ENCODE results near the gene PPIL6. TPM values are rescaled to one million over a fixed set of nuclear protein-coding genes. Genes with fewer than 3 reads are reported as not detected.

Gene PPIL6
- total RNA-seq, 4 donors from 2014 or later = 2.2 to 9.2 (median 5.5) TPM

DNA sequence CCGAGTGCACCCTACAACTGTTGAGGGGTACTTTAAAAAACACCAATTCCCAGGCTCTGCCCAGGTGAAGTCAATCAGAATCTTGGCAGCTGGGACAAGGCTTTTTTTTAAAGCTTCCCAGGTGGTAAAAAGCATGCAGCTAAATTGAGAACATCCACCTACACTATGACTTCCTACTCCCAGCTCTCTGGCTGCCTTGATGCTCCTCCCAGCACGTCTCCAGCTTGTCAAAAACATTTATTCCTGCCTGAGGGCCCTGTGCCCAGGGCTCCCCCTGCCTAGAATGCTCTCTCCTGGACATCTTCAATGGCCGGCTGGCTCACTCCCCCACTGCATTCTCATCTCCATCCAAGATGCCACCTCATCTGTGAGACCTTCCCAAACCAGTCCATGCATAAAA, 32.7 kb upstream of the PPIL6 start:
- intact Hi-C loops (cut with DNase I) = no loop called here
- H3K9me3 ChIP-seq = no peaks in the 10 kb centered on the region
- peaks cover 0 to 17% (median 16%) of the 10 kb centered on the region in 4 donors for H3K4me1 ChIP-seq
- H3K27ac ChIP-seq (replicated peaks in 1 of 4) = no peak overlapping the region
- no peaks in the 10 kb centered on the region for H3K27me3 ChIP-seq
- DNase-seq (ENCODE audit: extremely low spot score) = no peak
- no peak for TF ChIP-seq POLR2A (IDR thresholded peaks at IDR 0.05; ENCODE audit: low read depth)
- 92% methylated on average over 3 of the region's 3 CpGs for WGBS
- H3K36me3 ChIP-seq = peaks cover 31 to 88% (median 82%) of the 10 kb centered on the region in 4 donors
- H3K4me3 ChIP-seq = no peak overlapping the region

DNA sequence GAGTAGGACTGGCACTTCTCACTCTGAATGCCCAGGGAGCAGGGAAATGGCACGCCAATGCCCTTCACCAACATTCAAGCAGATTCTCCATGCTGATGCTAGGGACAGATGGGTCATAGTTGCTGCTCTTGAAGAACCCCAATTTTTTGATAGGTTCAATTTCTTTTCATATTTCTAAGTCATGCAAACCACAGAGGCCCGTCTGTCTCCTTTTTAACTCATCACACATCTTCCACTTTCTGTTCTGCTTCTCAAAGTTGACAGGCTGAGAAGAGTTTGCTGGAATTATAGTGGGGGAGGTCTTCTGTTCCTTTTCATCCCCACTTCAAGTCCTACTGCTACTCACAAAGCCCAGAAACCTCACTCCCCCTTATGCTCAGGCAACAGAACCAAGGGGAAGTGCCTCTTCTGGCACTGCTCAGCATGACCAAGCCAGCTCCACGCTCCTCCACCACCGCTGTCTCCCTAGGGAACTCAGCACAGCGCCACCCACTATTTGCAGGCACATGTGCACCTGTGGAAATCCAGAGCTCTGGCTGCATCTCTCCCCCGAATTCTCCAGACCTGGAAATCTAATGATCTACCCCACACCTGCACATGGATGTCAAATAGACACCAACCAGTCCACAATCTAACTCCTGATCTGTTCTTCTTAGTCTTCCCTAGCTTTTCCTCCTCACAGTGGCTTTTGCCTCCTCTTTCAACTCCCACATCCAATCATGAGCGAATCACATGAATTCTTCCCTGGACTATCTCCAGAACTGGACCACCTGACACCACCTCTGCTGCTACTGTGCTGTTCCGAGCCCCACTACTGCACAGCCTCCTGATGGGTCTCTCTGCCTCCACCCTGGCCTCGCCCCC, 31.9 kb upstream of the PPIL6 start:
- Histone ChIP-seq H3K4me1 (peaks cover 0 to 9% (median 8%) of the 10 kb centered on the region in 4 donors), H3K9me3 (no peaks in the 10 kb centered on the region), H3K27me3 (no peaks in the 10 kb centered on the region), H3K27ac (replicated peaks in 1 of 4) (no peak overlapping the region), H3K4me3 (no peak overlapping the region), H3K36me3 (peaks cover 31 to 89% (median 81%) of the 10 kb centered on the region in 4 donors)
- intact Hi-C loops (cut with DNase I) = no loop called here
- TF ChIP-seq POLR2A (IDR thresholded peaks at IDR 0.05; ENCODE audit: low read depth) (no peak), POLR2AphosphoS5 (IDR thresholded peaks at IDR 0.05) (no peak), EP300 (IDR thresholded peaks at IDR 0.05) (no peak)
- TF ChIP-seq, protein P1, sequence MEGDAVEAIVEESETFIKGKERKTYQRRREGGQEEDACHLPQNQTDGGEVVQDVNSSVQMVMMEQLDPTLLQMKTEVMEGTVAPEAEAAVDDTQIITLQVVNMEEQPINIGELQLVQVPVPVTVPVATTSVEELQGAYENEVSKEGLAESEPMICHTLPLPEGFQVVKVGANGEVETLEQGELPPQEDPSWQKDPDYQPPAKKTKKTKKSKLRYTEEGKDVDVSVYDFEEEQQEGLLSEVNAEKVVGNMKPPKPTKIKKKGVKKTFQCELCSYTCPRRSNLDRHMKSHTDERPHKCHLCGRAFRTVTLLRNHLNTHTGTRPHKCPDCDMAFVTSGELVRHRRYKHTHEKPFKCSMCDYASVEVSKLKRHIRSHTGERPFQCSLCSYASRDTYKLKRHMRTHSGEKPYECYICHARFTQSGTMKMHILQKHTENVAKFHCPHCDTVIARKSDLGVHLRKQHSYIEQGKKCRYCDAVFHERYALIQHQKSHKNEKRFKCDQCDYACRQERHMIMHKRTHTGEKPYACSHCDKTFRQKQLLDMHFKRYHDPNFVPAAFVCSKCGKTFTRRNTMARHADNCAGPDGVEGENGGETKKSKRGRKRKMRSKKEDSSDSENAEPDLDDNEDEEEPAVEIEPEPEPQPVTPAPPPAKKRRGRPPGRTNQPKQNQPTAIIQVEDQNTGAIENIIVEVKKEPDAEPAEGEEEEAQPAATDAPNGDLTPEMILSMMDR (IDR thresholded peaks at IDR 0.05) = no peak
- no peak for DNase-seq (ENCODE audit: extremely low spot score)
- 97% methylated on average over 9 of the region's 9 CpGs for WGBS

DNA sequence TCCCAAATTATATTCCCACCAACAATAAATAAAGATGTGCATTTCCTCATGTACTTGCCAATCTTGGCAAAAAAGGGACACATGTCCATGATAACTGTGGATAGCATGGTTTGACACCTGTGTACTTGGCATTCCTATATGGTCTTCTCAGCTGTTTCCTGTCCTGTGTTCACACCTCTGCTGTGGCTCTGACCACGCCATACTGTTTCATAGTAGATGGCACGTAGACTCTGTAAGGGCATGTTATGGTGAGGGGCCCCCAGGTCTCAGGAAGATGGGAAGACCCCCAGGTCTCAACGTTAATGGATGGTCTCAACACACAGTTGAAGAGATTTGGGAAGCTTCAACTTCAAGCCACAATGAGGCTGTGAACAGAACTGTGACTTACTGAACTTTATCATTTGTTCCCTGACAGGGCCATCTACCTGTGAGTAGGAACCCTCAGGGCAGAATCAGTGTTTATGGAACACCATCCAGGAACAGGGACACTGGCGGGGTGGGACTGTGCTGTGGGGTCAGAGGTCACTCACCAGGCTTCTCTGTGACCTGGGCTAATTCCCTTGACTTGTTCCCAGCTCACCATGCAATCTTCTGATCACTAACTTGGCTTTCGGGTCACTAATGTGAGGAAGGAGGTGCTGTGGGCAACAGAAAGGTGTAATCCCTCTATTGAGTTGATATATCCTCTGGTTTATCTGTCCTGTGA, 30.8 kb upstream of the PPIL6 start:
- peaks cover 31 to 99% (median 86%) of the 10 kb centered on the region in 4 donors for H3K36me3 ChIP-seq
- intact Hi-C loops (cut with DNase I) = no loop called here
- H3K4me1 ChIP-seq = peaks cover 0 to 5% (median 3%) of the 10 kb centered on the region in 4 donors
- H3K9me3 ChIP-seq = no peaks in the 10 kb centered on the region
- H3K27me3 ChIP-seq = no peaks in the 10 kb centered on the region
- H3K4me3 ChIP-seq = no peak overlapping the region
- TF ChIP-seq POLR2A (IDR thresholded peaks at IDR 0.05; ENCODE audit: low read depth) (no peak), EP300 (IDR thresholded peaks at IDR 0.05) (no peak), POLR2AphosphoS5 (IDR thresholded peaks at IDR 0.05) (no peak)
- TF ChIP-seq, protein P1 (IDR thresholded peaks at IDR 0.05) = no peak
- DNase-seq (ENCODE audit: extremely low spot score) = no peak
- H3K27ac ChIP-seq (replicated peaks in 1 of 4) = no peak overlapping the region
- 97% methylated on average over 5 of the region's 5 CpGs for WGBS

DNA sequence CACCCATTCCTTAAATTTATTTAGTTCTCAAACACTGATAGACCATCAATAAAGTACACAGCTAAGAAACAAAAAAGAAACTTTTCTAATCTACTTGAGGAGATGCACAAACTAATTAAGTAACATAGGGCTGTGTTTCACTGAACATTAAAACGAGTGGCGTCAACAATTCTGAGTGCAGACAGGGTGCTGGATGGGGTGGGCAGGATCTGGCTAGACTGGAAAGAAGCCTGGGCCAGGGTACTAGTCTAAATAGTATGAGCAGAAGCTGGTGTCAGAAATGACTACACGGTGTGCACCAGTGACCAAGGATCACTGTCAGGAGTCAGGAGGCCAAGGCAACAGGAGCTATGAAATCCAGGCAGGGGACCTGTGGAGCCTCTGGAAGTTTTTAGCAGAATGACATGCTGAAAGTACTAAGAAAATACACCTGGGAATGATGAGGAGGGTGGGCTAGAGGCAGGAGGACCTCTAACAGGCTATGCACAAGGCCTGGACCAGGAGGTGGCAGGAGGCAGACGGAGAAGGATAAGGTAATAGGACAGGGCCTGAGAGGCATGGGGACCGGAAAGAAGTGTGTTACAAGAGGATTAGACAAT, 29.3 kb upstream of the PPIL6 start:
- Histone ChIP-seq H3K9me3 (no peaks in the 10 kb centered on the region), H3K4me1 (peaks cover 3 to 14% (median 9%) of the 10 kb centered on the region in 4 donors), H3K27ac (replicated peaks in 1 of 4) (no peak overlapping the region), H3K36me3 (peaks cover 25 to 99% (median 84%) of the 10 kb centered on the region in 4 donors), H3K27me3 (no peaks in the 10 kb centered on the region), H3K4me3 (no peak overlapping the region)
- WGBS = 96% methylated on average over 5 of the region's 5 CpGs
- TF ChIP-seq, protein P1 (IDR thresholded peaks at IDR 0.05) = no peak
- no peak for TF ChIP-seq POLR2AphosphoS5 (IDR thresholded peaks at IDR 0.05)
- no peak for TF ChIP-seq EP300 (IDR thresholded peaks at IDR 0.05)
- no peak for TF ChIP-seq POLR2A (IDR thresholded peaks at IDR 0.05; ENCODE audit: low read depth)
- intact Hi-C loops (cut with DNase I) = no loop called here
- peak; percentile 74 for DNase-seq (ENCODE audit: extremely low spot score)

DNA sequence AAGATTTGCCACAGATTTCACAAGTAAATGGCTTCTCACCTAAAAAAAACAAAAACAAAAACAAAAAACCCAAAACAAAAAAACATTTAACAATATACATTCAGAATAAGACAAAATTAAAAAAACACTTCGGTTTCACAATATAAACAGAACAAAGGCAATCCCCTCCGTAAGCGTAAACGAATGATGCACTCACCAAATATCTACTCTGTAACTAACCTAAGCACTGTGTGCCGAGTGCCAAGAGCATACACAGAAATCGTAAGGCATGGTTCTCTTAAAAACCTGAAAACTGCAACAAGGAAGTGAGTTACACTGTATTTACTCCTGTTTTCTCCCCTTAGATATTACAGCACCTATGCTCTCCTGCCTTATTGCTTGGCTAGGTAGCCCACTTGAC, 27.3 kb upstream of the PPIL6 start:
- Histone ChIP-seq H3K27me3 (no peaks in the 10 kb centered on the region), H3K4me3 (no peak overlapping the region), H3K27ac (replicated peaks in 1 of 4) (no peak overlapping the region), H3K36me3 (peaks cover 14 to 92% (median 74%) of the 10 kb centered on the region in 4 donors), H3K9me3 (no peaks in the 10 kb centered on the region), H3K4me1 (peaks cover 3 to 14% (median 9%) of the 10 kb centered on the region in 4 donors)
- DNase-seq (ENCODE audit: extremely low spot score) = no peak
- WGBS = 90% methylated on average over 6 of the region's 6 CpGs
- TF ChIP-seq POLR2A (IDR thresholded peaks at IDR 0.05; ENCODE audit: low read depth) = no peak
- no peak for TF ChIP-seq POLR2AphosphoS5 (IDR thresholded peaks at IDR 0.05)
- TF ChIP-seq, protein P1 (IDR thresholded peaks at IDR 0.05) = no peak
- TF ChIP-seq EP300 (IDR thresholded peaks at IDR 0.05) = no peak
- intact Hi-C loops (cut with DNase I) = no loop called here

Measured in esophagus muscularis mucosa (tissue), 4 donors.